GM12864 (cell line): ENCODE data around the gene AJAP1.

Experiments used
- DNase-seq: peaks from one replicate; pipeline ENCODE4 v3.0.0-alpha.2; 2011; ENCODE audit warnings: low read depth
- H3K4me3 ChIP-seq: 2 replicates; pipeline ENCODE4 v1.5.1; 2011; ENCODE audit warnings: mild to moderate bottlenecking, low read depth, low read length, control low read depth
- CTCF ChIP-seq: IDR thresholded peaks from 2 replicates; pipeline ENCODE4 v1.5.1; 2011; ENCODE audit warnings: low read depth, mild to moderate bottlenecking, moderate library complexity, low read length, control low read depth, inconsistent platforms; ENCODE audit errors: missing control alignments

The AJAP1 gene

GRCh38 chr1:4689271-4689935 lies 35.0 kb downstream of the AJAP1 start:
- no peak overlapping the region for H3K4me3 ChIP-seq
- TF ChIP-seq CTCF: no peak
- DNase-seq: no peak

- H3K4me3 ChIP-seq: no peak overlapping the region
- no peak for TF ChIP-seq CTCF
- DNase-seq: no peak
These were observed 35.7 kb downstream of the AJAP1 start for GRCh38 chr1:4689941-4690635.

GRCh38 chr1:4690951-4691675 lies 36.7 kb downstream of the AJAP1 start:
- no peak for DNase-seq
- TF ChIP-seq CTCF: no peak
- H3K4me3 ChIP-seq: no peak overlapping the region

GRCh38 chr1:4691766-4692405 lies 37.5 kb downstream of the AJAP1 start:
- DNase-seq: no peak
- no peak overlapping the region for H3K4me3 ChIP-seq
- no peak for TF ChIP-seq CTCF

GRCh38 chr1:4692437-4692836 lies 38.0 kb downstream of the AJAP1 start:
- no peak for DNase-seq
- TF ChIP-seq CTCF: no peak
- H3K4me3 ChIP-seq: no peak overlapping the region

GRCh38 chr1:4693331-4693730 lies 38.9 kb downstream of the AJAP1 start:
- no peak overlapping the region for H3K4me3 ChIP-seq
- DNase-seq: no peak
- TF ChIP-seq CTCF: no peak
